ENCODE measurements around the gene NPSR1.

DNA sequence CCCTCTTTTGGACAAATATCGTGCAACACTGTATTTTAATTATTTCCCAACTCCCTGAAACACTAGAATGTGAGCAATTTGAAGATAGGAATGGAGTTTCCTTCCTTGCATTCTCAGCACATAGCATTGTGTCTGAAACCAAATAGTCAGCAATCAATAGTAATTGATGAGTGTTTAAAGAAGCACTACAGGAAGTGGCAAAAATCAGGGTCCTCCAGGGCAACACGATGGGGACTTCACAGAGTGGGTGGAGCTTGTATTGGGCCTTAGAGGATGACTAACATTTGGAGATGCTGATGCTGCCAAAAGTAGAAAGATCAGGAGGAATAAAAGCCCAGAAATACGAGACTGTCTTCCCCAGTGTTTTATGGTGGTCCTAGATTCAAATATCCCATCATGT is 94.9 kb downstream of the NPSR1 start:
- TF ChIP-seq, protein P1, sequence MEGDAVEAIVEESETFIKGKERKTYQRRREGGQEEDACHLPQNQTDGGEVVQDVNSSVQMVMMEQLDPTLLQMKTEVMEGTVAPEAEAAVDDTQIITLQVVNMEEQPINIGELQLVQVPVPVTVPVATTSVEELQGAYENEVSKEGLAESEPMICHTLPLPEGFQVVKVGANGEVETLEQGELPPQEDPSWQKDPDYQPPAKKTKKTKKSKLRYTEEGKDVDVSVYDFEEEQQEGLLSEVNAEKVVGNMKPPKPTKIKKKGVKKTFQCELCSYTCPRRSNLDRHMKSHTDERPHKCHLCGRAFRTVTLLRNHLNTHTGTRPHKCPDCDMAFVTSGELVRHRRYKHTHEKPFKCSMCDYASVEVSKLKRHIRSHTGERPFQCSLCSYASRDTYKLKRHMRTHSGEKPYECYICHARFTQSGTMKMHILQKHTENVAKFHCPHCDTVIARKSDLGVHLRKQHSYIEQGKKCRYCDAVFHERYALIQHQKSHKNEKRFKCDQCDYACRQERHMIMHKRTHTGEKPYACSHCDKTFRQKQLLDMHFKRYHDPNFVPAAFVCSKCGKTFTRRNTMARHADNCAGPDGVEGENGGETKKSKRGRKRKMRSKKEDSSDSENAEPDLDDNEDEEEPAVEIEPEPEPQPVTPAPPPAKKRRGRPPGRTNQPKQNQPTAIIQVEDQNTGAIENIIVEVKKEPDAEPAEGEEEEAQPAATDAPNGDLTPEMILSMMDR (IDR thresholded peaks at IDR 0.05): no peak
- TF ChIP-seq POLR2A (IDR thresholded peaks at IDR 0.05): no peak

Measured in sigmoid colon (tissue), 3 donors.